Smooth muscle cell (in vitro differentiated cells): ENCODE results near the gene NFILZ. TPM values are rescaled to one million over a fixed set of nuclear protein-coding genes. Genes with fewer than 3 reads are reported as not detected.
A peak's percentile ranks its signal among the peaks of the same experiment; 100 is the strongest.

ENCODE experiments used
- DNase-seq: peaks from one replicate; lab custom pipeline; 2025; ENCODE audit not compliant: unreplicated experiment; lab: John Stamatoyannopoulos, UW
- H2AFZ ChIP-seq: fragments of 200-600 bp; sonication (generic); 2 replicates; pipeline ENCODE4 v1.6.0; 2016; ENCODE audit warnings: antibody characterized with exemption, low read depth, mild to moderate bottlenecking
- H3F3A ChIP-seq: fragments of 200-600 bp; sonication (generic); 2 replicates; pipeline ENCODE4 v1.6.0; 2017; ENCODE audit warnings: antibody characterized with exemption, low read depth
- H3K27ac ChIP-seq: fragments of 200-600 bp; sonication (generic); 2 replicates; pipeline ENCODE4 v1.5.1; 2016; ENCODE audit warnings: low read depth, mild to moderate bottlenecking
- H3K27me3 ChIP-seq: fragments of 200-600 bp; sonication (generic); 2 replicates; pipeline ENCODE4 v1.6.1; 2016; ENCODE audit warnings: low read depth, mild to moderate bottlenecking
- H3K36me3 ChIP-seq: fragments of 200-600 bp; sonication (generic); 2 replicates; pipeline ENCODE4 v1.5.1; 2016; ENCODE audit warnings: low read depth
- H3K4me1 ChIP-seq: fragments of 200-600 bp; sonication (generic); 2 replicates; pipeline ENCODE4 v1.5.1; 2016; ENCODE audit warnings: low read depth
- H3K4me2 ChIP-seq: fragments of 200-600 bp; sonication (generic); 2 replicates; pipeline ENCODE4 v1.6.0; 2016; ENCODE audit warnings: mild to moderate bottlenecking
- H3K4me3 ChIP-seq: fragments of 200-600 bp; sonication (generic); 2 replicates; pipeline ENCODE4 v1.5.1; 2016; ENCODE audit warnings: mild to moderate bottlenecking
- H3K79me2 ChIP-seq: fragments of 200-600 bp; sonication (generic); 2 replicates; pipeline ENCODE4 v1.6.0; 2016; ENCODE audit warnings: low read depth, mild to moderate bottlenecking
- H3K9ac ChIP-seq: fragments of 200-600 bp; sonication (generic); 2 replicates; pipeline ENCODE4 v1.6.0; 2016; ENCODE audit warnings: low read depth
- H3K9me3 ChIP-seq: fragments of 200-600 bp; sonication (generic); replicated peaks from 2 replicates; pipeline ENCODE4 v1.5.1; 2016; ENCODE audit warnings: low read depth
- H4K20me1 ChIP-seq: fragments of 200-600 bp; sonication (generic); 2 replicates; pipeline ENCODE4 v1.6.0; 2016; ENCODE audit warnings: low read depth
- WGBS: methylation state at CpG from one replicate; pipeline ENCODE4 v1.1.7; 2016; ENCODE audit warnings: low lambda C conversion rate; 5-methylcytosine and 5-hydroxymethylcytosine counted together
- polyA plus RNA-seq: library from polyadenylated mRNA; unstranded; fragments of >200 nt; fragmentation: Nextera tagmentation; extraction: Ambion mirVana; gene quantifications from 2 replicates; pipeline ENCODE4 v1.2.1, GENCODE V29; 2016
- total RNA-seq: library from RNA; depleted of rRNA; stranded (reverse); fragments of >200 nt; gene quantifications from 2 replicates; pipeline ENCODE4 v1.2.3, GENCODE V29; 2014
- TF ChIP-seq, protein P1 (sequence below): fragments of 200-600 bp; sonication (generic); IDR thresholded peaks from 2 replicates; pipeline ENCODE4 v1.5.1; 2017; ENCODE audit warnings: borderline replicate concordance, mild to moderate bottlenecking, antibody characterized with exemption; ENCODE audit not compliant: insufficient read depth, poor library complexity, severe bottlenecking

NFILZ gene
- total and polyA plus RNA-seq, 2 experiments from 2014 or later: not detected

DNA sequence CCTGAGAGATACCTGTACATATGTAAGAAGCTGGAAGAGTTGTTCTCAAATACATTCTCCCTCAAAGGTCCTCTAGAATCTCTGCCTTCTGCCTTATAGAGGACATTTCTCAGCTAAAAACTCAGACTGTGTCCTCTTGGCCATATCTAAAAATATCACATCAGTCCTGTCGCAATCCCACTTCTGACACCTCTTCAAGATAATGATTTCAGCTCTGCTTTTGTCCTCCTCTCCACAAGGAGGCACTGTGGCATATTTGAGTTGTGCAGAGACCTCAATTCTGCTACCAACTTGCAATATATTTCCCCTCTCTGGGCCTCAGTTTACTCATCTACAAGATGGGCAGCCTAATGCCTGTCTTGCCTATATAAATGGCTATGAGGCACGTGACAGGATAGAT is 36.5 kb upstream of the NFILZ start:
- no peaks in the 10 kb centered on the region for H4K20me1 ChIP-seq
- 93% methylated on average over 2 of the region's 2 CpGs for WGBS
- H3F3A ChIP-seq: no peaks in the 10 kb centered on the region
- H2AFZ ChIP-seq: no peak overlapping the region
- no peak for DNase-seq
- H3K9ac ChIP-seq: no peak overlapping the region
- no peaks in the 10 kb centered on the region for H3K9me3 ChIP-seq
- H3K4me1 ChIP-seq: peaks cover 3% of the 10 kb centered on the region
- no peak overlapping the region for H3K4me3 ChIP-seq
- H3K27ac ChIP-seq: no peak overlapping the region
- TF ChIP-seq, protein P1, sequence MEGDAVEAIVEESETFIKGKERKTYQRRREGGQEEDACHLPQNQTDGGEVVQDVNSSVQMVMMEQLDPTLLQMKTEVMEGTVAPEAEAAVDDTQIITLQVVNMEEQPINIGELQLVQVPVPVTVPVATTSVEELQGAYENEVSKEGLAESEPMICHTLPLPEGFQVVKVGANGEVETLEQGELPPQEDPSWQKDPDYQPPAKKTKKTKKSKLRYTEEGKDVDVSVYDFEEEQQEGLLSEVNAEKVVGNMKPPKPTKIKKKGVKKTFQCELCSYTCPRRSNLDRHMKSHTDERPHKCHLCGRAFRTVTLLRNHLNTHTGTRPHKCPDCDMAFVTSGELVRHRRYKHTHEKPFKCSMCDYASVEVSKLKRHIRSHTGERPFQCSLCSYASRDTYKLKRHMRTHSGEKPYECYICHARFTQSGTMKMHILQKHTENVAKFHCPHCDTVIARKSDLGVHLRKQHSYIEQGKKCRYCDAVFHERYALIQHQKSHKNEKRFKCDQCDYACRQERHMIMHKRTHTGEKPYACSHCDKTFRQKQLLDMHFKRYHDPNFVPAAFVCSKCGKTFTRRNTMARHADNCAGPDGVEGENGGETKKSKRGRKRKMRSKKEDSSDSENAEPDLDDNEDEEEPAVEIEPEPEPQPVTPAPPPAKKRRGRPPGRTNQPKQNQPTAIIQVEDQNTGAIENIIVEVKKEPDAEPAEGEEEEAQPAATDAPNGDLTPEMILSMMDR: peak; percentile 19
- H3K79me2 ChIP-seq: no peaks in the 10 kb centered on the region
- no peaks in the 10 kb centered on the region for H3K36me3 ChIP-seq
- no peaks in the 10 kb centered on the region for H3K27me3 ChIP-seq
- H3K4me2 ChIP-seq: no peak overlapping the region

DNA sequence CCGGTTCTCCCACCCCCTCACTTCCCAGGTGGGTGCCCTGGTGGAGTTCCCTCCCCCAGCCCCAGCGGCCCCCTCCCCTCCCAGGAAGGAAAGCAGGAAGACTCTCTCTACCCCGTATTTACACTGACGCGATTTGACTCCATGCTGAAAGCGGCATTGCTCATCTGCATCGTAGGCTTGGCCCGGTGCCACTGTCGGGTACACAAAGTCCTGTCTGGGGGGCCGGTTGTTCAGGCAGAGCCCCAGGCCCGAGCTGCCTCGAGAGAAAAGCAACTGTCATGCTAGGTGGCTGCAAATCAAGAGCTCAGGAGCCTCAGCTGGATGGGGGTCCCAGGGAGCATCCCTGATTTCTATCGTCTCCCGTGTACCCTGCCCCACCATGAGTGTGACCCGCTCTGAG is 34.8 kb upstream of the NFILZ start:
- no peak overlapping the region for H3K4me3 ChIP-seq
- no peak overlapping the region for H3K4me2 ChIP-seq
- H2AFZ ChIP-seq: no peak overlapping the region
- peaks cover 3% of the 10 kb centered on the region for H3K4me1 ChIP-seq
- no peak overlapping the region for H3K9ac ChIP-seq
- H3F3A ChIP-seq: no peaks in the 10 kb centered on the region
- no peaks in the 10 kb centered on the region for H3K79me2 ChIP-seq
- no peak overlapping the region for H3K27ac ChIP-seq
- no peaks in the 10 kb centered on the region for H3K9me3 ChIP-seq
- H3K27me3 ChIP-seq: no peaks in the 10 kb centered on the region
- TF ChIP-seq, protein P1: no peak
- H3K36me3 ChIP-seq: no peaks in the 10 kb centered on the region
- 96% methylated on average over 14 of the region's 15 CpGs for WGBS
- no peak for DNase-seq
- H4K20me1 ChIP-seq: no peaks in the 10 kb centered on the region

DNA sequence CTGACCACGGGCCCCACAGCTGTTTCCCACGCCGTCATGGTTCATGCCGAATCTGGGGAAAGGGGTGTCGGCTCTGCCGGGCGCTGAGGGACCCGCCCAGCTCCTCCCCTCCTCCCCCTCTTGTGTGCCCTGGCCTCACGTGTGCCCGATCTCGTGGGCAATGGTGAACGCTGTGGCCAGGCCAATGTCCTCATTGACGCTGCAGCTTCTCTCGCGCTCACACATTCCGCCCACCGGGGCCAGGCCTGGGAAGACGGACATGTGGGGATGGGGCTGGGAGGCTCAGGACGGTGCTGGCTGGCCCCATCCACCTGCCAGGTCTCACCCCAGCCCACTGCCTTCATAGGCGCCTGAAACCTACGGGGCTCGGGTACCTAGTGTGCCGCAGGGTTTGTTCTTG is 34.3 kb upstream of the NFILZ start:
- Histone ChIP-seq H3K27ac (no peak overlapping the region), H3K9me3 (no peaks in the 10 kb centered on the region), H3K4me3 (no peak overlapping the region), H3K79me2 (no peaks in the 10 kb centered on the region), H3K9ac (no peak overlapping the region), H3F3A (no peaks in the 10 kb centered on the region), H2AFZ (no peak overlapping the region), H3K4me2 (no peak overlapping the region), H3K27me3 (no peaks in the 10 kb centered on the region), H3K4me1 (peaks cover 3% of the 10 kb centered on the region), H4K20me1 (no peaks in the 10 kb centered on the region), H3K36me3 (no peaks in the 10 kb centered on the region)
- TF ChIP-seq, protein P1: no peak
- DNase-seq: no peak
- WGBS: 92% methylated on average over 15 of the region's 23 CpGs

GRCh38 chr19:8600064-8600463 is 30.4 kb upstream of the NFILZ start:
- TF ChIP-seq, protein P1: no peak
- DNase-seq: no peak
- 98% methylated on average over 2 of the region's 2 CpGs for WGBS
- H3K4me2 ChIP-seq: no peak overlapping the region
- H4K20me1 ChIP-seq: no peaks in the 10 kb centered on the region
- no peak overlapping the region for H3K4me3 ChIP-seq
- H2AFZ ChIP-seq: no peak overlapping the region
- H3K36me3 ChIP-seq: peaks cover 5% of the 10 kb centered on the region
- no peaks in the 10 kb centered on the region for H3K79me2 ChIP-seq
- H3K9me3 ChIP-seq: no peaks in the 10 kb centered on the region
- H3K4me1 ChIP-seq: no peaks in the 10 kb centered on the region
- H3K27ac ChIP-seq: no peak overlapping the region
- no peaks in the 10 kb centered on the region for H3F3A ChIP-seq
- no peaks in the 10 kb centered on the region for H3K27me3 ChIP-seq
- no peak overlapping the region for H3K9ac ChIP-seq
